MCF 10A (cell line): ENCODE measurements around the gene GUCY1A2. TPM values are rescaled to one million over a fixed set of nuclear protein-coding genes. Genes with fewer than 3 reads are reported as not detected.

Source experiments
- BruUV-seq: library from RNA; stranded (reverse); fragments of 400-500 nt; replicated peaks from 2 replicates; lab custom pipeline; 2021; lab: Mats Ljungman, UMichigan
- CTCF ChIA-PET: fragments of 300-600 bp; sonication (Branson Sonifier 250); formaldehyde crosslinking; extraction: SDS; loops from one replicate; lab custom pipeline; 2021; ENCODE audit warnings: antibody characterized with exemption, inconsistent platforms; lab: Yijun Ruan, JAX
- POLR2A ChIA-PET: fragments of 300-600, 350-650 bp; sonication (Branson Sonifier 250); formaldehyde crosslinking; extraction: SDS; loops from one replicate; lab custom pipeline; 2020; ENCODE audit warnings: antibody characterized with exemption, inconsistent platforms; lab: Yijun Ruan, JAX
- DNase-seq: peaks from one replicate; pipeline ENCODE4 v3.0.0-alpha.2; 2018; ENCODE audit not compliant: unreplicated experiment
- H3K27ac Mint-ChIP-seq: one replicate; pipeline ENCODE4 v1.8.0; 2022; ENCODE audit warnings: mild to moderate bottlenecking, low read depth, mixed read lengths; ENCODE audit not compliant: unreplicated experiment
- H3K27me3 Mint-ChIP-seq: one replicate; pipeline ENCODE4 v1.8.0; 2022; ENCODE audit warnings: mixed read lengths; ENCODE audit not compliant: insufficient read depth, unreplicated experiment
- H3K36me3 Mint-ChIP-seq: one replicate; pipeline ENCODE4 v1.8.0; 2022; ENCODE audit warnings: mild to moderate bottlenecking, moderate library complexity, mixed read lengths; ENCODE audit not compliant: insufficient read depth, unreplicated experiment
- H3K4me1 Mint-ChIP-seq: one replicate; pipeline ENCODE4 v1.8.0; 2022; ENCODE audit warnings: mixed read lengths; ENCODE audit not compliant: insufficient read depth, unreplicated experiment
- H3K4me3 Mint-ChIP-seq: one replicate; pipeline ENCODE4 v1.8.0; 2022; ENCODE audit warnings: mild to moderate bottlenecking, moderate library complexity, mixed read lengths; ENCODE audit not compliant: unreplicated experiment
- H3K9me3 Mint-ChIP-seq: one replicate; pipeline ENCODE4 v1.8.0; 2022; ENCODE audit warnings: mixed read lengths; ENCODE audit not compliant: unreplicated experiment
- intact Hi-C: fragments of 100-400 bp; cut with micrococcal nuclease; formaldehyde crosslinking; loops from 2 replicates; pipeline ENCODE4 v1.14.1; 2022
- total RNA-seq: library from RNA; stranded (reverse); gene quantifications from 2 replicates; pipeline ENCODE4 v1.2.3, GENCODE V29; 2022
- TF ChIP-seq, protein P1 (sequence below): fragments of 200-600 bp; IDR thresholded peaks from one replicate; pipeline ENCODE4 v1.8.0; 2022; ENCODE audit warnings: antibody characterized with exemption, mild to moderate bottlenecking; ENCODE audit not compliant: unreplicated experiment

The GUCY1A2 gene
- total RNA-seq, 1 experiment from 2014 or later, result 0.09 TPM

DNA sequence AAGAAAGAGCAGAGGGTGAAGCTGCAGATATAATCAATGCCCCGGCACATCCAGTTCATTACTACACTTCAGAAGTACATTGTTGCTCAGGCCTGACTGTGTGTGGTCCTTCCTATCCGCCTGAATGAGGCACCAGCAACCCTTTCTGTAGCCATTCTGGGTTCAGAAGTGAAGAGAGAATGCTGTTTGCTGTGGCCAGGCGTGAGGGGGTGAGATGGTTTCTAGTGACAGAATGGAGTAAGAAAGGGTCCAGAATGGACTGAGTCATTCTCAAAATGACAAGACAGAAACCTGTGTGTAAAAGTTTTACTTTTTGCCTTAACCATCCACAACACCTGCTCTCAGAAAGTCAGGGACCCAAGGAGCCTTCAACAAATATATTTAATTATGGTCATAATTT is 334.8 kb downstream of the GUCY1A2 start:
- intact Hi-C loops, result no loop called here
- no peak overlapping the region for H3K4me3 Mint-ChIP-seq
- ChIA-PET POLR2A (interaction anchor here (2.1 kb wide), 1 partner anchor 11 kb away, joined by 5 read pairs; no protein-coding TSS in a partner anchor), CTCF (interaction anchor here (0.6 kb wide), 1 partner anchor 129 kb away, joined by 3 read pairs; no protein-coding TSS in a partner anchor)
- H3K4me1 Mint-ChIP-seq, result no peaks in the 10 kb centered on the region
- H3K36me3 Mint-ChIP-seq, result no peaks in the 10 kb centered on the region
- H3K27ac Mint-ChIP-seq, result no peak overlapping the region
- no TSS peak for BruUV-seq
- no peak for DNase-seq
- TF ChIP-seq, protein P1, sequence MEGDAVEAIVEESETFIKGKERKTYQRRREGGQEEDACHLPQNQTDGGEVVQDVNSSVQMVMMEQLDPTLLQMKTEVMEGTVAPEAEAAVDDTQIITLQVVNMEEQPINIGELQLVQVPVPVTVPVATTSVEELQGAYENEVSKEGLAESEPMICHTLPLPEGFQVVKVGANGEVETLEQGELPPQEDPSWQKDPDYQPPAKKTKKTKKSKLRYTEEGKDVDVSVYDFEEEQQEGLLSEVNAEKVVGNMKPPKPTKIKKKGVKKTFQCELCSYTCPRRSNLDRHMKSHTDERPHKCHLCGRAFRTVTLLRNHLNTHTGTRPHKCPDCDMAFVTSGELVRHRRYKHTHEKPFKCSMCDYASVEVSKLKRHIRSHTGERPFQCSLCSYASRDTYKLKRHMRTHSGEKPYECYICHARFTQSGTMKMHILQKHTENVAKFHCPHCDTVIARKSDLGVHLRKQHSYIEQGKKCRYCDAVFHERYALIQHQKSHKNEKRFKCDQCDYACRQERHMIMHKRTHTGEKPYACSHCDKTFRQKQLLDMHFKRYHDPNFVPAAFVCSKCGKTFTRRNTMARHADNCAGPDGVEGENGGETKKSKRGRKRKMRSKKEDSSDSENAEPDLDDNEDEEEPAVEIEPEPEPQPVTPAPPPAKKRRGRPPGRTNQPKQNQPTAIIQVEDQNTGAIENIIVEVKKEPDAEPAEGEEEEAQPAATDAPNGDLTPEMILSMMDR, result no peak
- H3K9me3 Mint-ChIP-seq, result no peaks in the 10 kb centered on the region
- H3K27me3 Mint-ChIP-seq, result no peaks in the 10 kb centered on the region

DNA sequence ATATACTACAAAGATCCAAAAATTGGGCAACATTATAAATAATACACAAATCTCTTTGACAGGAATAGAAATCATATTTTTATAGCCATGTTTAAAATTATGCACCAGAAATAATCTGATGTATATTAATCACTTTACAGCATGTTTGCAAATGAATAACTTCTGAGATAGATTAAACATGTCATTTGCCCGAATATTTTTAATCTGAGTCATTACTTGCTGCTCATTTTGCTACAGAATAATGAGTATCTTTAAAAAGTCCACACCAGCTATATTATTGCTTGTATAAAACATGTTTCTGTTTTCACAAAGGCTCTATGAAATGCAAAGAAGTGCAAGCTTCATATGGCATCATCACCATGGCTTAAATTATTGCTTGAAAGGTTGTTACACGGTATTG is 336.8 kb downstream of the GUCY1A2 start:
- ChIA-PET POLR2A (interaction anchor here (1.2 kb wide), 1 partner anchor 11 kb away, joined by 4 read pairs; no protein-coding TSS in a partner anchor), CTCF (interaction anchor here (0.9 kb wide), 1 partner anchor 9 kb away, joined by 3 read pairs; no protein-coding TSS in a partner anchor)
- Mint-ChIP-seq H3K9me3 (no peaks in the 10 kb centered on the region), H3K27me3 (no peaks in the 10 kb centered on the region), H3K4me1 (no peaks in the 10 kb centered on the region), H3K4me3 (no peak overlapping the region), H3K27ac (no peak overlapping the region), H3K36me3 (no peaks in the 10 kb centered on the region)
- TF ChIP-seq, protein P1, result no peak
- BruUV-seq, result no TSS peak
- intact Hi-C loops, result no loop called here
- no peak for DNase-seq

DNA sequence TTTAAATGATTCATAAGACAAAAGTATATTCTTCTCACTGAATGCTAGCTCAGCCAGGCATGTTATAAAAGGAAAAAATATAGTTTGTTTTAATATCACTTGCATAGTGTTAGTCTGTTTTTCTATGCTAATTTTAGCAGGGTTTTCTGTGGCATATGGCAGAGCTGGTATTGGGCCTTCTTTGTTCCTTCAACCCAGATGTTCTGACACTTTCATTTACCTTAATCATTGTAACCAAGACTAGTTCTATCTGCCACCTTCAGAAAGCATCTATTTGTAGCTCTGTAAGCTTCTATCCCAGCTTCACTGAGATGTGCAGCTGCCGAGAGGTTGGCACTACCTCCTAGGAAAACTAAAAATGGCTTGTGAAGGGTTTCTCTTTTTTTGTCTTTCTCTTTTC is 338.7 kb downstream of the GUCY1A2 start:
- H3K4me1 Mint-ChIP-seq, result no peaks in the 10 kb centered on the region
- no TSS peak for BruUV-seq
- H3K27ac Mint-ChIP-seq, result no peak overlapping the region

DNA sequence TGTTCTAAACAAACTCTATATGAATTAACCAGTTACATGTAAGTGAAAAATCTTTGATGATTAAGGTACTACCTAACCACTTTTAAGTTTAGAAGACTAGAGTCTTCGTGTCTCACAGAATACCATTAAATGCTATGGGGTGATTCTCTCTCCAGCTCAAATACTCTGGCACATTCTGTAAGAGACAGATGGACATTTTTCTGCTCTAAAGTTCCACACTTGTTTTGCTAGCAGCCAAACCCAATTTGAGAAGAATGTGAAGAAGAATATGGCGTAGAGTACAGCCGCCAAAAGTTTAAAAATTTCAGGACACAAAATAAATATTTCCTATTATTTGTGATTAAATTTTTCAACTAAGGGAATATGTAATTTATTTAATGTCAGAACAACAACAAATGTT is 339.1 kb downstream of the GUCY1A2 start:
- ChIA-PET CTCF (interaction anchor here (0.5 kb wide), 1 partner anchor 50 kb away, joined by 3 read pairs; no protein-coding TSS in a partner anchor), POLR2A (interaction anchor here (0.7 kb wide), 1 partner anchor 12 kb away, joined by 4 read pairs; no protein-coding TSS in a partner anchor)
- Mint-ChIP-seq H3K36me3 (no peaks in the 10 kb centered on the region), H3K4me3 (no peak overlapping the region), H3K27me3 (no peaks in the 10 kb centered on the region), H3K9me3 (no peaks in the 10 kb centered on the region), H3K27ac (no peak overlapping the region), H3K4me1 (no peaks in the 10 kb centered on the region)
- TF ChIP-seq, protein P1, result no peak
- intact Hi-C loops, result no loop called here
- BruUV-seq, result no TSS peak
- no peak for DNase-seq

More for the DNA sequence above, 338.7 kb downstream of the GUCY1A2 start:
- no peak overlapping the region for H3K4me3 Mint-ChIP-seq
- H3K9me3 Mint-ChIP-seq, result no peaks in the 10 kb centered on the region
- CTCF ChIA-PET, result no interaction called here
- POLR2A ChIA-PET, result interaction anchor here (0.7 kb wide), 1 partner anchor 12 kb away, joined by 4 read pairs; no protein-coding TSS in a partner anchor
- H3K27me3 Mint-ChIP-seq, result no peaks in the 10 kb centered on the region
- intact Hi-C loops, result no loop called here
- TF ChIP-seq, protein P1, result no peak
- no peaks in the 10 kb centered on the region for H3K36me3 Mint-ChIP-seq
- no peak for DNase-seq
